Activated T-helper 1 cell treated with anti-CD3 and anti-CD28 coated beads, Interleukin-2, amount 50 U/mL, for 16 hours (primary cell): ENCODE measurements around the gene FKBP10.
A peak's percentile ranks its signal among the peaks of the same experiment; 100 is the strongest.
"Not testable (repeated sequence)": the region's sequence is repeated elsewhere in the genome, so short reads cannot be mapped to it uniquely, and the experiment has no call there.

Experiments used
- DNase-seq, 2 donors: peaks; one replicate each; pipeline ENCODE4 v3.0.0-alpha.2; 2020; ENCODE audit warnings: low read depth in 1 of 2, low spot score in 1 of 2

FKBP10 gene, protein sequence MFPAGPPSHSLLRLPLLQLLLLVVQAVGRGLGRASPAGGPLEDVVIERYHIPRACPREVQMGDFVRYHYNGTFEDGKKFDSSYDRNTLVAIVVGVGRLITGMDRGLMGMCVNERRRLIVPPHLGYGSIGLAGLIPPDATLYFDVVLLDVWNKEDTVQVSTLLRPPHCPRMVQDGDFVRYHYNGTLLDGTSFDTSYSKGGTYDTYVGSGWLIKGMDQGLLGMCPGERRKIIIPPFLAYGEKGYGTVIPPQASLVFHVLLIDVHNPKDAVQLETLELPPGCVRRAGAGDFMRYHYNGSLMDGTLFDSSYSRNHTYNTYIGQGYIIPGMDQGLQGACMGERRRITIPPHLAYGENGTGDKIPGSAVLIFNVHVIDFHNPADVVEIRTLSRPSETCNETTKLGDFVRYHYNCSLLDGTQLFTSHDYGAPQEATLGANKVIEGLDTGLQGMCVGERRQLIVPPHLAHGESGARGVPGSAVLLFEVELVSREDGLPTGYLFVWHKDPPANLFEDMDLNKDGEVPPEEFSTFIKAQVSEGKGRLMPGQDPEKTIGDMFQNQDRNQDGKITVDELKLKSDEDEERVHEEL

GRCh38 chr17:41812381-41813151, at the start of gene FKBP10:
Gene FKBP10, plus strand, starts transcription at chr17:41813004. Its CDS starts 31 bp downstream, at chr17:41813035.
- DNase-seq = peak in 1 of 2 donors; percentile 17

GRCh38 chr17:41763327-41763726, 49.5 kb upstream of the FKBP10 start:
- DNase-seq = no peak

DNA sequence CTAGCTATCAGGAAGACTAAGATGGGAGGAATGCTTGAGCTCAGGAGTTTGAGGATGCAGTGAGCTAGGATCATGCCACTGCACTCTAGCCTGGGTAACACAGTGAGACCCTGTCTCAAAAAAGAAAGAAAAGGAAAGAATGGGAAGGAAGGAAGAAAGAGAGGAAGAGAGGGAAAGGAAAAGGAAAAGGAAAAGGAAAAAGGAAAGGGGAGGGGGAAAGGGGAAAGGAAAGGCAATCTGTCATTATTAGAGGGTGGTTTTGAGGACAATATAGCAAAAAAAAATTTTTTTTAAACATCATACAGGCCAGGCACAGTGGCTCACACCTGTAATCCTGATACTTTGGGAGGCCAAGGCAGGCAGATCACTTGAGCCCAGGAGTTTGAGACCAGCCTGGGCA, 46.7 kb upstream of the FKBP10 start:
- DNase-seq = no peak

GRCh38 chr17:41767324-41768042, 45.3 kb upstream of the FKBP10 start:
- DNase-seq = no peak

- DNase-seq = no peak
These were observed 44.0 kb upstream of the FKBP10 start for GRCh38 chr17:41768682-41769288.

DNA sequence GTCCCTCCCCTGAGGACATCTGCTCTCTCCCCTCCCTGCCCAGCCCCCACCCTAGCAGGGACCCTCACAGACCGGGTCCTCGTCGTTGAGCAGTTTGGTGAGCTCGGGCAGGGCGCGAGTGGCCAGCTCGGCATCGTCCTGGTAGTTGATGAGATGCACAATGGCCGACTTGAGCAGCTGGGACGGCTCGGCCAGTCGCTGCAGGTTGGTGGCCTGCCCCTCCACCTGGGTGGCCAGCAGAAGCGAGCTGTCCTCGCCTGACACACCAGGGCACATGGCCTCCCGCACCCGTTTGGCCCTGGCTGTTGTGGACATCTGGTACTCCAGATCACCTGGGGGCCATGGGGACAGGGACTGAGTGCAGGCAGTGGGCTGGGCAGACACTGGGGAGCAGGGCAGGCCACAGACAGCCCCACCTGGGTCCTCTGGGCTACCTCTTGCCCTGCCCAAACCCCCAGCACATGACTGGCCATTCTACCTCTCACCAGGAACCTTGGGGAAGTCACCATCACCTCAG, 43.4 kb upstream of the FKBP10 start:
- DNase-seq = no peak

- no peak for DNase-seq
These were observed 42.8 kb upstream of the FKBP10 start for GRCh38 chr17:41769985-41770384.

GRCh38 chr17:41771389-41772206, 41.2 kb upstream of the FKBP10 start:
- DNase-seq = no peak

DNA sequence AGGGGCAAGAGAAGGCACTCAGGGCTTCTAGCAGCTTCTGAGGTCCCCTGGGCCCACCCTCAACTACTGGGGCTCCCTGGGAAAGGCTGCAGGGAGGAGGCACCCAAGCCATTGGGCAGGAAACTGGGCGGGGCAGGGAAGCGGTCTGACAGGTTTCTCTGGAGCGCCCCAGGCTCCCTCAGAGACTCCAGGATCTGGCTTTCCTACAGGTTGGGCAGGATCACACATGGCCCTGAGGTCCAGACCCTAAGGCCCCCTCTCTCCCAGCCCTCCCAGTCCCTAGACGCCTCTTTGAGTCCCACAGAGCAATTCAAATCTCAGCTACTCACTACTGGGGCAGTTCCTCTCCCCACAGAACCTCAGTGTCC, 40.6 kb upstream of the FKBP10 start:
- DNase-seq = no peak

DNA sequence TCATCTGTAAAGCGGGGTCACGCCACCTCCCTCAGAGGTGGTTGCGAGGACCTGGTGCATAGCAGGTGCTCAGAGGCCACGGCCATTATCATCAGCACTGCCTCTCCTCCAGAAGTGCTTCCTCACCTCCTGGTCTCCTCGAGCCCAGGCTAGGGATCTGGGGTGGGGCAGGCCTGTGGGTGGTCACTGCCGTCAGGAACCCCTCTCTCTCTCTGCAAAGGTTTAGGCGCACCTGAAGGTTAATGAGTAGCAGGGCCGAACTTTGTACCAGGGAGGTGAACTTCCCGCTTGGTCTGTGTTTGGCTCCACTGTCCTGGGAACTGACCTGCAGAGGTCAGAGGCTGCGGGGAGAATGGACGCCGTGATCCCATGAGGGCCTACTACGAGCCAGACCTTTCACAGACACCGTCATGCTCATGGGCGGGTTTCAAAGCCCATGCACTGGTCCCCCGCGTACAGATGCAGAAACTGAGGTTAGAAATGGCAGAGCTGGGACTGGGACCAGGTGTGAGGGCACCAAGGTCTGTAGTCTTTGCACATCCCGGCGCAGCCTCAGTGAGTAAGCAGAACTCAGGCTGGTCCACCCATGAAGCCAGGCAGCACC, 40.1 kb upstream of the FKBP10 start:
- no peak for DNase-seq

DNA sequence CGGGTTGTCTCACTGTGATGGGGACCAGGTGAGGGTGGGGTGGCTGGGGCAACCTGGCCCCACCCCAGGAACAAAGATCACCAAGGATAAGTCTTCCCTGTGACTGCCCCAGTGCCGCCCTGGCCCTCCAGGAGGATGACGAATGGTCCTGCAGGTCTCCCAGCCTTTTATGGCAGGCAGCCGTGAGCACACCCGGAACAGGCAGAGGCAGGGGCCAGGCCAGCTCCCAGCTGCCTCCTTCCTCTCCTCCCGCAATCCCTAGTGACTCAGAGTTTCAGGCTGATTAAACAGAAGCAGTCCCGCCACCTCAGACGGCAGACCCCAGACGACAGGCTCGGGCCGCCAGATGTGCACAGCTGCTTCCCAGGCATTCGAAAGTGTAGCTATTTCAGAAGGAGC, 39.6 kb upstream of the FKBP10 start:
- no peak for DNase-seq

DNA sequence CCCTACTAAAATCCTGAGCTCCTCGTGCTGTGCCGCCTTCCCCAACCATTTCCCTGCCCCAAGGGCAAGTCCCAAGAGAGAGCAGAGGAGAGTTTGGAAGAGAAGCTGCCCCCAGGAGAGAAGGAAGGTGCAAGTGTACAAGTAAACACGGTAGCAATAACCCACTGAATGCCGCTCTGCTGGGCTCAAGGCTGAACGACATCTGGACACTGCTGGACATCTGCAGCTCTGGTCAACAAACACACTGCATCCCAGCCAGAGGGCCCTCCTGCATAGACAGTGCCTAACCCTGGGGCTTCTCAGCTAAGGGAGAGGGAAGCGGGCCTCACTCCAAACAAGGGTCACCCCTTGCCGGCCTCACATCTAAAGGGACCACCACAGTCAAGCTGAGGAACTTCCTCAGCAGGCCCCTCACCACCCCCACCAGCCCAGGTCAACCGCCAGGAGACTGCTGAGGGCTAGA, 39.0 kb upstream of the FKBP10 start:
- DNase-seq = no peak

DNA sequence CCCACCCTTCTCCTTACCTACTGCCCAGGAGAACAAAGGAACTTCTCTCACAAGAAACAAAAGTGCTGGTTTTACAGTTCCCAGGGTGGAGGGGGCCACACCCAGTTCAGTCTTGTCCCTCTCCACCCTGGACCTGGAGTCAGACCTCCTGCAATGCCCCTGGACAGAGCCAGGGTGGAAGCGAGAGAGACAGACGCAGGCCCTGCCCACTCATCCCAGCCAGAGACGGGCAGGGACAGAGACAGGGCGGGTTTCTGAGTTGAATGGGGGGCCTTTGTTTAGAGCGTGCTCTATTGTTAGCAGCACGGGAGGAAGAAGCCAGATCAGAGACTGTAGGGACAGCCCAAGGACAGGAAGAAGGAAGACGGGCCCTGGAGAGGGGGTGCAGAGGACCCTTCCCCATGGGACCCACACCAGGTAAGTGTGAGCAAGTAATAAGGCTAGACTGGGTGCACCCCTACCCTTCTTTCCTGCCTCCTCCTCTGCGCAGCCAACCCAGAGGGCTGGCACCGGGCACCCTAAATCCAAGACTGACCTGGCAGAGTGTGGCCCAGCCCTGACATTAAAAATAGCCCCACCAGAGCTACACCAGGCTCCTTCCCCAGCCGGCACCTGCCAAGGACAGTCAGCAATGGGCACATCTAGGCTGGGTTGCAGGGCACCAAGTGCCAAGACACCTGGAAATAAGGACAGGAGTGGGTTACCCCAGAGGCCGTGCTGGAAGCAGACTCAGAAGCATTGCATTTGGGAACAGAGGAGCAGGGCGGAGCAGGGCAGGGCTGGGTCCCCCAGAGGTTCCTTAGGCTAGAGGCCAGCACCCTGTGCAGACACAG, 37.2 kb upstream of the FKBP10 start:
- DNase-seq = no peak

GRCh38 chr17:41776262-41776900, 36.4 kb upstream of the FKBP10 start:
- not testable (repeated sequence) for DNase-seq

GRCh38 chr17:41777157-41777573, 35.6 kb upstream of the FKBP10 start:
- no peak for DNase-seq

GRCh38 chr17:41777574-41778188, 35.1 kb upstream of the FKBP10 start:
- DNase-seq = no peak

GRCh38 chr17:41779954-41780353, 32.9 kb upstream of the FKBP10 start:
- no peak for DNase-seq
